GM12878 (cell line): Measurements from ENCODE around the gene MXRA7. TPM values are rescaled to one million over a fixed set of nuclear protein-coding genes. Genes with fewer than 3 reads are reported as not detected.

Experiments
- ATAC-seq: fragments of 200-7000 bp; cut with Tn5 transposase; 3 replicates; pipeline ENCODE4 v1.9.1; 2020; ENCODE audit warnings: mild to moderate bottlenecking, moderate library complexity
- BruUV-seq: library from RNA; stranded (reverse); fragments of 400-500 nt; replicated peaks from 2 replicates; lab custom pipeline; 2021; lab: Mats Ljungman, UMichigan
- CTCF ChIA-PET: fragments of 300-600 bp; sonication (Branson Sonifier 250); formaldehyde crosslinking; extraction: SDS; loops from one replicate; lab custom pipeline; 2021; ENCODE audit warnings: inconsistent platforms; lab: Yijun Ruan, JAX
- POLR2A ChIA-PET: fragments of 350-600 bp; formaldehyde crosslinking; extraction: SDS; loops from one replicate; lab custom pipeline; 2021; ENCODE audit warnings: inconsistent platforms; lab: Charles Lee
- RAD21 ChIA-PET: fragments of 300-600 bp; sonication (Branson Sonifier 250); formaldehyde crosslinking; loops from one replicate; lab custom pipeline; 2023; ENCODE audit warnings: antibody characterized with exemption; ENCODE audit not compliant: unreplicated experiment; lab: Charles Lee
- SMC1A ChIA-PET: fragments of 300-600 bp; sonication (Branson Sonifier 250); formaldehyde crosslinking; loops from one replicate; lab custom pipeline; 2023; ENCODE audit not compliant: unreplicated experiment, uncharacterized antibody; lab: Charles Lee
- DNase-seq: peaks from one replicate; pipeline ENCODE4 v3.0.0-alpha.2; 2011; ENCODE audit warnings: low read depth, low spot score
- FAIRE-seq: peaks from 3 replicates; lab custom pipeline; 2011; peaks lifted over from hg19 to GRCh38; lab: Jason Lieb, UNC
- H2AFZ ChIP-seq: 2 replicates; pipeline ENCODE4 v1.6.0; 2011; ENCODE audit warnings: low read depth, low read length, control low read depth; ENCODE audit not compliant: control insufficient read depth
- H3K27ac ChIP-seq: 2 replicates; pipeline ENCODE4 v1.5.1; 2011; ENCODE audit warnings: control low read depth; ENCODE audit not compliant: control insufficient read depth, insufficient read depth
- H3K27me3 ChIP-seq, 2 experiments: replicated peaks in 1 of 2; 2 replicates each; pipeline versions ENCODE4 v1.6.0 to v1.6.1; 2011; ENCODE audit warnings: low read length in 1 of 2; ENCODE audit not compliant: control insufficient read depth in 2 of 2, insufficient read depth in 2 of 2
- H3K36me3 ChIP-seq, 2 experiments: 2 replicates each; pipeline ENCODE4 v1.5.1; 2011; ENCODE audit warnings: low read length in 1 of 2; ENCODE audit not compliant: control insufficient read depth in 2 of 2, insufficient read depth in 2 of 2
- H3K4me1 ChIP-seq: 2 replicates; pipeline ENCODE4 v1.6.1; 2011; ENCODE audit warnings: mild to moderate bottlenecking, low read length, moderate library complexity, mixed read lengths; ENCODE audit not compliant: control insufficient read depth, insufficient read depth
- H3K4me2 ChIP-seq: 2 replicates; pipeline ENCODE4 v1.6.0; 2011; ENCODE audit warnings: control low read depth; ENCODE audit not compliant: control insufficient read depth, insufficient read depth
- H3K4me3 ChIP-seq: fragments of 200-600 bp; sonication (generic); 2 replicates; pipeline ENCODE4 v1.5.1; 2016
- H3K79me2 ChIP-seq: 2 replicates; pipeline ENCODE4 v1.6.0; 2011; ENCODE audit warnings: low read length; ENCODE audit not compliant: control insufficient read depth, insufficient read depth
- H3K9ac ChIP-seq: 2 replicates; pipeline ENCODE4 v1.8.0; 2011; ENCODE audit warnings: low read length, control low read depth, mixed read lengths; ENCODE audit not compliant: control insufficient read depth, insufficient read depth
- H3K9me3 ChIP-seq: replicated peaks from 3 replicates; pipeline ENCODE4 v1.5.1; 2011; ENCODE audit warnings: mild to moderate bottlenecking, low read length; ENCODE audit not compliant: control insufficient read depth, insufficient read depth
- H4K20me1 ChIP-seq: 2 replicates; pipeline ENCODE4 v1.6.0; 2011; ENCODE audit not compliant: control insufficient read depth, insufficient read depth
- CTCF ChIP-seq, 3 experiments: IDR thresholded peaks in 2 of 3; conservative IDR thresholded peaks in 1 of 3; 2 replicates each; pipeline ENCODE4 v1.5.1; 2011; ENCODE audit warnings: low read depth in 3 of 3, low read length in 3 of 3, mild to moderate bottlenecking in 3 of 3, control low read depth in 2 of 3, moderate library complexity in 2 of 3, inconsistent platforms in 1 of 3, mixed read lengths in 1 of 3; ENCODE audit not compliant: control insufficient read depth in 2 of 3, insufficient read depth in 1 of 3; ENCODE audit errors: extremely low read depth in 1 of 3
- ETV6 ChIP-seq, 2 experiments: fragments of 450-650 bp in 1 of 2; IDR thresholded peaks in 1 of 2; conservative IDR thresholded peaks in 1 of 2; 2 replicates each; pipeline ENCODE4 v1.6.1; 2014; ENCODE audit warnings: antibody characterized with exemption in 1 of 2, borderline replicate concordance in 1 of 2, low read depth in 1 of 2, mild to moderate bottlenecking in 1 of 2, moderate library complexity in 1 of 2
- MTA2 ChIP-seq: fragments of 450-650 bp; IDR thresholded peaks from 2 replicates; pipeline ENCODE4 v1.6.1; 2016; ENCODE audit warnings: low read depth, mild to moderate bottlenecking, moderate library complexity
- SUPT20H ChIP-seq: IDR thresholded peaks from 2 replicates; pipeline ENCODE4 v1.6.1; 2011; ENCODE audit warnings: low read depth, mild to moderate bottlenecking, low read length, moderate library complexity, borderline replicate concordance; ENCODE audit not compliant: control insufficient read depth
- WGBS: methylation state at CpG from one replicate; pipeline ENCODE4 v1.1.6; 2016; ENCODE audit warnings: low lambda C conversion rate; ENCODE audit not compliant: insufficient replicate concordance, insufficient coverage; ENCODE audit errors: missing lambda C conversion rate; 5-methylcytosine and 5-hydroxymethylcytosine counted together
- in situ Hi-C: fragments of 300-500 bp; cut with MboI; formaldehyde crosslinking; loops from 9 replicates; pipeline ENCODE4 v1.14.3; 2018; ENCODE audit warnings: mixed read lengths
- intact Hi-C: fragments of 100-400 bp; cut with micrococcal nuclease; formaldehyde crosslinking; loops from one replicate; pipeline ENCODE4 v1.14.2; 2022; ENCODE audit not compliant: unreplicated experiment
- polyA plus RNA-seq, 11 experiments: library from polyadenylated mRNA; depleted of rRNA in 4 of 11; unstranded in 6 of 11; stranded (reverse) in 5 of 11; fragments of >200 nt; fragmentation: Nextera tagmentation in 4 of 11; fragmentation: Illumina TruSeq in 1 of 11; extraction: Ambion mirVana in 4 of 11; extraction: Trizol in 1 of 11; gene quantifications; 1 replicate in 1 of 11; 2 replicates in 10 of 11; pipeline versions ENCODE4 v1.2.1 to v1.2.3, GENCODE V29; 2011 to 2016; ENCODE audit warnings: inconsistent platforms in 2 of 11, missing spikeins in 2 of 11, low read depth in 1 of 11
- total RNA-seq, 4 experiments: library from RNA; depleted of rRNA in 3 of 4; stranded (reverse); fragments of >200 nt in 3 of 4; fragmentation: Illumina TruSeq in 1 of 4; extraction: Trizol in 1 of 4; gene quantifications; 2 replicates each; pipeline versions ENCODE4 v1.2.1 to v1.2.3, GENCODE V29; 2013 to 2021

MXRA7 gene
- total and polyA plus RNA-seq, 10 of the 15 experiments (the other 5 are each of a cell fraction or from before 2014, with no cell fraction given) = 0.03 to 2.0 (median 0.33) TPM

GRCh38 chr17:76683921-76684745, 26.6 kb downstream of the MXRA7 start (continued):
- TF ChIP-seq MTA2 (no peak), SUPT20H (no peak)
- TF ChIP-seq, all 136 proteins: peak for 0

- WGBS = 29% methylated on average over 18 of the region's 18 CpGs
- intact Hi-C loops = no loop called here
These were observed 27.6 kb downstream of the MXRA7 start for GRCh38 chr17:76683011-76683755.

More at GRCh38 chr17:76683011-76683755, 27.6 kb downstream of the MXRA7 start:
- TF ChIP-seq ETV6 (conservative IDR thresholded peaks at IDR 0.05 in 1 of 2, IDR thresholded peaks at IDR 0.05 in 1 of 2; ENCODE audit: borderline replicate concordance in 1 of 2, low read depth in 1 of 2) (no peak), CTCF (IDR thresholded peaks at IDR 0.05 in 2 of 3, conservative IDR thresholded peaks at IDR 0.05 in 1 of 3; ENCODE audit: control insufficient read depth in 2 of 3, extremely low read depth in 1 of 3, insufficient read depth in 1 of 3, low read depth in 3 of 3, low read length in 3 of 3) (0 out of 6 replicates have a peak, but pooled peaks of 1 of the 3 experiments have one; percentile 2)
- Histone ChIP-seq H3K27ac (no peak overlapping the region), H3K9ac (no peak overlapping the region), H2AFZ (no peak overlapping the region), H3K79me2 (no peaks in the 10 kb centered on the region), H3K9me3 (no peaks in the 10 kb centered on the region), H3K36me3 (no peaks in the 10 kb centered on the region), H3K27me3 (peaks cover 0 to 6% of the 10 kb centered on the region in 2 experiments; a peak in 2 of 4 replicates), H3K4me1 (no peaks in the 10 kb centered on the region), H4K20me1 (no peaks in the 10 kb centered on the region), H3K4me2 (no peak overlapping the region), H3K4me3 (no peak overlapping the region)
- ATAC-seq (peak; percentile 20; the same call in 2 of the 3 replicates), FAIRE-seq (no peak), DNase-seq (no peak)
- in situ Hi-C loops = loop anchor here (5.0 kb wide), 1 partner anchor 161 kb away; no protein-coding TSS in a partner anchor
- SMC1A ChIA-PET = no interaction called here
- RAD21 ChIA-PET = no interaction called here
- CTCF ChIA-PET = interaction anchor here (2.5 to 3.9 kb wide), 3 partner anchors 19 to 59 kb away, joined by 8 to 37 read pairs (median 9); no protein-coding TSS in a partner anchor
- BruUV-seq = no TSS peak
- POLR2A ChIA-PET = no interaction called here
